HG02610 (cell line): ENCODE data around the gene ENTPD1.

Experiments used
- ATAC-seq: cut with Tn5 transposase; IDR thresholded peaks from one replicate; pipeline ENCODE4 v1.9.1; 2021; ENCODE audit warnings: mild to moderate bottlenecking, moderate library complexity; ENCODE audit not compliant: unreplicated experiment

Gene ENTPD1

DNA sequence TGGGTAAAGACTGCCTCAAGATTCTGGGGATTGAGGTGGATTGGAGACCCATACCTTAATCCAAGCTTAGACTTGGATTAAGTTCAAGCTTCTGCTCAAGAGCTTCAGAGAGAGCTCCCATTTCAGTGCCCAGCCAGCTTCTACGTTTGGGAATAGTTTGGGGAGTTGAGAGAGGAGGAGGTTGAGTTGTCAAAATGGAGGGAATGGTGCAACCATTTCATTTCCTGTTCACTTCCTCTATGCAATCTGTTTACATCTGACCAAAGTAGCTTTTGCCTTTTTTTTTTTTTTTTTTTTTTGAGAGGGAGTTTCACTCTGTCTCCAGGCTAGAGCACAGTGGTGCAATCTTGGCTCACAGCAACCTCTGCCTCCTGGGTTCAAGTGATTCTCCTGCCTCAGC is 65.8 kb downstream of the ENTPD1 start:
- no peak for ATAC-seq

GRCh38 chr10:95830044-95830443 is 74.1 kb downstream of the ENTPD1 start:
- no peak for ATAC-seq

- ATAC-seq, result no peak
Observed at GRCh38 chr10:95831076-95831475, 75.1 kb downstream of the ENTPD1 start.

- no peak for ATAC-seq
Observed at GRCh38 chr10:95831515-95831914, 75.6 kb downstream of the ENTPD1 start.

- peak; percentile 86 for ATAC-seq
Observed at GRCh38 chr10:95832216-95833041, 76.5 kb downstream of the ENTPD1 start.

DNA sequence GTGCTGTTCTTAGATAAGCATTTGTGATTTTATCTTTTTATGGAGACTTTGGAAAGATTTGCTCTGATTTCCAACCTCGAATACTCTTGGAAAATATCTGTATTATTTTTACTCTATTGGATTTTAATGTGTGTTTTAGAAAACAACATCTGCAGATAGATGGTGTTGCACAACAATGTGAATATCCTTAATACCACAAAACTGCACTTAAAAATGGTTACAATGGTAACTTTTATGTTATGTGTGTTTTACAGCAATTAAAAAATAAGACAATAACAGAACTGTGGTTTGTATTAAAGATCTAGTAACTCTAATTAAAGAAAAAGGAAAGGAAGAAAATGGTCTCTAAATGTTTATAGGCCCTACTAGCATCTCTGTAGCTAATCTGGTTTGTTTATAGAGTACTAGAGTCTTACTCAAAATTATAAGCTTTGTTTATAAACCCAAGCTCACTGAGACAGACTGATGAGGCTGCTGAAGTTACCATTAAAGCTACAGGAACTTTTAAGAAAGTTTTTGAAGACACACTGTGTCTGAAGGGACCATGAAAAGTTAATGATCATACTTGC is 77.2 kb downstream of the ENTPD1 start:
- no peak for ATAC-seq

DNA sequence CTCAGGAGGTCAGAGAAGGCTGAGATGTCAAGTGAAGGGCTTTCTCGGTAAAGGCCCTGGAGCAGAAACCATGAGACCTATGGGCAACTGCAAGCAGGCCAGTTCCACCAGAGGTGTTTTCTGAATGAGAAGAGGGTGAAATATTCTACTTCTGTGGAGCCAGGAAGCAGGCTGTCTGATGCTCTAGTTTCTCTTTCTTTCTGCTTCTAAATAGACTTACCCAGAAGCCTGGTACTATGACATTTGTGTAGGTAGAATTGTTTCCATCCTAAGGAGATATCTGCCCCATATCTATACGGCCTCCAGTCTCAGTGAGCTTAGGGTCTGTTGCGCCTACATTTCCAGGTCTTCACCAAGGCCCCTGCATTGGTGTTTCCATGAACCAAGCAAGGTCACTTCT is 78.4 kb downstream of the ENTPD1 start:
- ATAC-seq, result no peak

GRCh38 chr10:95835149-95835860 is 79.3 kb downstream of the ENTPD1 start:
- peak; percentile 14 for ATAC-seq

- no peak for ATAC-seq
Observed at GRCh38 chr10:95835911-95836310, 79.9 kb downstream of the ENTPD1 start.

DNA sequence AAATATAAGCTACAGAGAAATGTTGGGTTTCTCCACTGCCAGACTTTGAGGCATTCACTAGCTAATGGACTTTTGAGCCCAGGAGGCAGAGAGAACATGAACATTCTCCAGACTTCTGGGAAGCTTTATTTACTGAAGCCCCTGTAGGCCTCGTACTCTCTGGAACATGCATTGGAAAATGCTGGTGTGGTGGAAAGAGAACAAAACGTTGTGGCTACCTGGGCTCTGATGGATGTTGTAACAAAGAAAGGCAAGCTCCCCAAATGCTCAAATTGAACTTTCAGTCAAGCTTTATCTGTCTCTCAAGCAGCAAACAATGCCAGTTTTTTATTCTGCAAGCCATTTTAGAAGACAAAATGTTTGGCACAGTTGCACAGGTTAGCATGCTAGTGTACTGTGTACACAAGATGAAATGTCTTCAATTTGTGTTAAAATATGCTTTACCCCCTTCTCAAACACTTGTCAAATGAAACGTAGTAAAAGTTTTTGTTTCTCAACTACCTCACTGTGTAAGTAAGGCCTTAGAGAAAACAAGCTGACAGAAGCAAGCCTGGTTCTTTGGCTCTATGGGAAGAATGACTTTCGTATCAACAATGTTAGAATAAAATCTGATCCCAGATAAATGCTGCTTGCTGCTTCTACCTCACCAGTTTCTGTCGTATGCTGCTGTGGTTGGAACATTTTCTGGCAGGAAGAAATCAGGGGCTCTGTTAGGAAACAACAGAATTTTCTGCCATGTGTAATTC is 80.8 kb downstream of the ENTPD1 start:
- ATAC-seq, result no peak

DNA sequence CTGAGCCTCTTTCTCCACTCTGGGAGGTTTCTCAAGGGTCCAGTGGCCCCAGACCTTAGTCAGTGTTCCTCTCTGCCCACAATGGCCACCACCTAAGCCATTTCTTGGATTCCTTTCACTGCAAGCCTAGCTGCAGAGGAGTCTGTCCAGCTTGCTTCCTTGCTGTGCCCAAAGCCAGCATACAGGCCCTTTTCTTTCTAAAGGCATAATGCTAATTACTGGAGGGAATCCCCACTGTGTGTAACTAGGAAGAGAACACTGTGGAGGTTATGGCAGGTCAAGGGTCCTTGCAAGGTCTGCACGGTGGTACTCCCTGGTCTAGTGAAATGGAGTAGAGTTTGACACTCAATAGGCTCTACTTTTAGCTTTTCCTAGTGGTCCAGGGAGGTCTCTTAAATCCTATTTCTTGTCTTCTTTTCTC is 81.4 kb downstream of the ENTPD1 start:
- ATAC-seq, result peak; percentile 24

DNA sequence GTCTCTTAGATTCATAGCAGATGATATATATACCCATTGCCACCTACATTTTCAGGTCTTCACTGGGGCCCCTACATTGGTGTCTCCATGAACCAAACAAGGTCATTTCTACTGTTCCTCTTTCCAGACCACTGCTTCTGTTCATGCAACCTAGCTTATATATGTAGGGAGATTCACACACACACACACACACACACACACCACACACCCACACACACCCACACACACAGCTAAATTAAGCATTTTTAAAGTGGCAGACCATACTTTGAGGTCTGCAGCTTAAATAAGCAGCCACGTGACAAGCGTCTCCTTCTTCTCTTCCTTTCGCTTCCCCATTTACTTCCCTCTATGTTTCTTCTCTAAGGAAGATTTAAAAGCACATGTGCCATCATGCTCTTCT is 81.8 kb downstream of the ENTPD1 start:
- ATAC-seq, result peak; percentile 38

DNA sequence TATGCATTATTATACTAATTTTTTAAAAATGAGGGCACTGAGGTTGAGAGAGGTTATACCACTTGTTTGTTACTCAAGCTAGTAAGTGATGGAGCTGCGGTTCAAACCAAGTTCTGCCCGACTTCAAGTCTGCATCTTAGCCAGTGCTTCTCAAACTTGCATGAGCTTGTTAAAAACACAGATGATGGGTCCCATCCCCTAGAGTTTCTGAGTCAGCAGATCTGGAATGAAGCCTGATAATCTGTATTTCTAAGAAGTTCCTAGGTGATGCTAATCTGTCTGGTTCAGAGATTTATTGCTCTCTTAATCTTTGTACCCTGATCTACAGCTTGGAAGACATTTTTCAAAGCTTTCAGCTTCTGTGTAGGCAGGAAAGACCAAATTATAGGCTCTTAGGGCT is 84.2 kb downstream of the ENTPD1 start:
- no peak for ATAC-seq

- ATAC-seq, result no peak
Observed at GRCh38 chr10:95840681-95841080, 84.7 kb downstream of the ENTPD1 start.

DNA sequence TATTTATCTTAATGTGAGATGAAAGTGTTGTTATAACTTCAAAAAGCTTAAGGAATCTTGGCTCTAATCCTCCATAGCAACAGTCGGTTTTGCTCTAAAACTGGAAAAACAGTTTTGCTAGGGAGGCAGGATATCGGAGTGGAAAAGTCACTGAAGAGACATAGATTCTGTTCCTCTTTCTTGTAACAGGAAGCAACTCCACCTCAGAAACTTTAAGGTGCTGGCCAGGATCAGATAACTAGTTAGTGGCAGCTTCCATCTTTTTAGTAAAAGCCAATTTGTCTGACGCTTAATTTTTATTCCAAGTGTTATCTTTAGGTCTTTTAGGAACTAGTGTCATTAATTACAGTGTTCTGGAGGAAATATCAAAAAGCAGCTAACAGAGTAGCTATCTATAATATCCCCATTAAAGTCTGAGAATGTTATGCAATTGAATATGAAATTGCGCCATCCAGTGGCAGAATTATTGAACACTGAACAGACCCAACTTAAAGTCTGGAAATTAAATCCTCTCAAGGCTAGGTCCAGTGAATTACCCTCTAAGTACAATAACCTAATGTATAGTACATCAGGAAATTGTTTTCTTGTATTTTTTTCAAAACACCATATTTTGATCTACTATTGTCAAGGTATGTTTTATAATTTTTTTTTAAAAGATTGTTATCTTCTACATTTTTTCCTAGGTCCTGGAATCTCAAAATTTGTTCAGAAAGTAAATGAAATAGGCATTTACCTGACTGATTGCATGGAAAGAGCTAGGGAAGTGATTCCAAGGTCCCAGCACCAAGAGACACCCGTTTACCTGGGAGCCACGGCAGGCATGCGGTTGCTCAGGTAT is 85.9 kb downstream of the ENTPD1 start:
- ATAC-seq, result peak; percentile 41

GRCh38 chr10:95845411-95845810 is 89.4 kb downstream of the ENTPD1 start:
- ATAC-seq, result no peak

DNA sequence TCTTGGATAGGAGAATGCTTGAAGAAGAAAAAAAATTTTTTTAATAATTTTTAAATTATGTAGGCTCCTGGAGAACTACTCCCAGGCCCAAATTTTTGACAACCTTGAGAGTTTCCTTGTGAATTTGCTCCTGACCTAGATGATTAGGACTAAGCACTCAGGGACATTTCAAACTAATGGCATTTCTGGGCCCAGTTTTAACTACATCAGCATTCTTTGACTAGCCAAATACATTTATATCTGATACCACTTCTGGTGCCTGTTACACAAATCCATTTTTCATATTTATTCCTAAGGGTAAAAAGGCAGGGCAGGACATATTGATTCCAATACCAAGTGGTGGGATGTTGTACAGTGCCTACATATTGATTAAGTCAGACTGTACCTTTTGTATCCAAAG is 91.0 kb downstream of the ENTPD1 start:
- ATAC-seq, result no peak

GRCh38 chr10:95848841-95849240 is 92.9 kb downstream of the ENTPD1 start:
- ATAC-seq, result no peak

GRCh38 chr10:95850791-95851190 is 94.8 kb downstream of the ENTPD1 start:
- no peak for ATAC-seq

GRCh38 chr10:95860166-95860940 is 104.4 kb downstream of the ENTPD1 start:
- ATAC-seq, result no peak
